Glutamatergic neuron (in vitro differentiated cells): ENCODE measurements around the gene CMSS1. TPM values are rescaled to one million over a fixed set of nuclear protein-coding genes. Genes with fewer than 3 reads are reported as not detected.

Source experiments
- DNase-seq: peaks from one replicate; pipeline ENCODE4 v3.0.0; 2022
- H3K27ac Mint-ChIP-seq: one replicate; pipeline ENCODE4 v1.8.0; 2020; ENCODE audit warnings: mild to moderate bottlenecking, mixed read lengths, inconsistent platforms; ENCODE audit not compliant: unreplicated experiment
- H3K27me3 Mint-ChIP-seq: one replicate; pipeline ENCODE4 v1.8.0; 2020; ENCODE audit warnings: mild to moderate bottlenecking, moderate library complexity, mixed read lengths, inconsistent platforms; ENCODE audit not compliant: unreplicated experiment
- H3K36me3 Mint-ChIP-seq: one replicate; pipeline ENCODE4 v1.8.0; 2020; ENCODE audit warnings: mild to moderate bottlenecking, mixed read lengths, inconsistent platforms; ENCODE audit not compliant: unreplicated experiment
- H3K4me1 Mint-ChIP-seq: one replicate; pipeline ENCODE4 v1.8.0; 2020; ENCODE audit warnings: mild to moderate bottlenecking, low read depth, mixed read lengths, inconsistent platforms; ENCODE audit not compliant: unreplicated experiment
- H3K4me3 Mint-ChIP-seq: one replicate; pipeline ENCODE4 v1.8.0; 2020; ENCODE audit warnings: mild to moderate bottlenecking, mixed read lengths, inconsistent platforms; ENCODE audit not compliant: unreplicated experiment
- H3K9me3 Mint-ChIP-seq: one replicate; pipeline ENCODE4 v1.8.0; 2020; ENCODE audit warnings: mild to moderate bottlenecking, moderate library complexity, mixed read lengths, inconsistent platforms; ENCODE audit not compliant: unreplicated experiment
- total RNA-seq: library from RNA; stranded (reverse); fragmentation: NEBNext Ultra II Directional; extraction: Animal tissue kit (Norgen Biotek cat#: 25700); gene quantifications from one replicate; pipeline ENCODE4 v1.2.1, GENCODE V29; 2021; ENCODE audit not compliant: unreplicated experiment
- TF ChIP-seq, protein P1 (sequence below): fragments of 200-600 bp; sonication (generic); IDR thresholded peaks from one replicate; pipeline ENCODE4 v1.5.0; 2021; ENCODE audit not compliant: partially characterized antibody, unreplicated experiment

CMSS1 gene
- total RNA-seq, 1 donor from 2014 or later: 37.8 TPM

DNA sequence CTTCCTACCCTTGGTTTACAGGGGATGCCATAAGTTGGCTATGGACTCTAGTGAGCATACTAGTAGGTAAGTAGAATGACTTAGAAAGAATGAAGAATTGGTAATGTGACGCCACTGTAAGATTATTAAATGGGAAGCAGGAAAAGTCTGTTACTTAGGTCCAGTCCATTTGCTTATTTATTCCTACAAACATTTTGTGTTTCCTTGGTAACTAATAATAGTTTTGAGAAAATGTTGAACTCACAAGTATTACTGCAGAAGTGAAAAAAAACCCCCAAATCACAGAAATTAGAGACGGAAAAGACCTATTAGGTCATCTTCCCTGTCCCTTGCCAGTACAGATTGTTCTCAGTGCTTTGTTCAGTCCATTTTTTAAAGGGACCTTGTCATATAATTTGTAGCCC, 63.5 kb downstream of the CMSS1 start:
- TF ChIP-seq, protein P1, sequence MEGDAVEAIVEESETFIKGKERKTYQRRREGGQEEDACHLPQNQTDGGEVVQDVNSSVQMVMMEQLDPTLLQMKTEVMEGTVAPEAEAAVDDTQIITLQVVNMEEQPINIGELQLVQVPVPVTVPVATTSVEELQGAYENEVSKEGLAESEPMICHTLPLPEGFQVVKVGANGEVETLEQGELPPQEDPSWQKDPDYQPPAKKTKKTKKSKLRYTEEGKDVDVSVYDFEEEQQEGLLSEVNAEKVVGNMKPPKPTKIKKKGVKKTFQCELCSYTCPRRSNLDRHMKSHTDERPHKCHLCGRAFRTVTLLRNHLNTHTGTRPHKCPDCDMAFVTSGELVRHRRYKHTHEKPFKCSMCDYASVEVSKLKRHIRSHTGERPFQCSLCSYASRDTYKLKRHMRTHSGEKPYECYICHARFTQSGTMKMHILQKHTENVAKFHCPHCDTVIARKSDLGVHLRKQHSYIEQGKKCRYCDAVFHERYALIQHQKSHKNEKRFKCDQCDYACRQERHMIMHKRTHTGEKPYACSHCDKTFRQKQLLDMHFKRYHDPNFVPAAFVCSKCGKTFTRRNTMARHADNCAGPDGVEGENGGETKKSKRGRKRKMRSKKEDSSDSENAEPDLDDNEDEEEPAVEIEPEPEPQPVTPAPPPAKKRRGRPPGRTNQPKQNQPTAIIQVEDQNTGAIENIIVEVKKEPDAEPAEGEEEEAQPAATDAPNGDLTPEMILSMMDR: no peak
- no peak for DNase-seq
- Mint-ChIP-seq H3K36me3 (no peaks in the 10 kb centered on the region), H3K4me3 (no peak overlapping the region), H3K27ac (no peak overlapping the region), H3K27me3 (no peaks in the 10 kb centered on the region), H3K4me1 (peaks cover 1% of the 10 kb centered on the region), H3K9me3 (no peaks in the 10 kb centered on the region)

DNA sequence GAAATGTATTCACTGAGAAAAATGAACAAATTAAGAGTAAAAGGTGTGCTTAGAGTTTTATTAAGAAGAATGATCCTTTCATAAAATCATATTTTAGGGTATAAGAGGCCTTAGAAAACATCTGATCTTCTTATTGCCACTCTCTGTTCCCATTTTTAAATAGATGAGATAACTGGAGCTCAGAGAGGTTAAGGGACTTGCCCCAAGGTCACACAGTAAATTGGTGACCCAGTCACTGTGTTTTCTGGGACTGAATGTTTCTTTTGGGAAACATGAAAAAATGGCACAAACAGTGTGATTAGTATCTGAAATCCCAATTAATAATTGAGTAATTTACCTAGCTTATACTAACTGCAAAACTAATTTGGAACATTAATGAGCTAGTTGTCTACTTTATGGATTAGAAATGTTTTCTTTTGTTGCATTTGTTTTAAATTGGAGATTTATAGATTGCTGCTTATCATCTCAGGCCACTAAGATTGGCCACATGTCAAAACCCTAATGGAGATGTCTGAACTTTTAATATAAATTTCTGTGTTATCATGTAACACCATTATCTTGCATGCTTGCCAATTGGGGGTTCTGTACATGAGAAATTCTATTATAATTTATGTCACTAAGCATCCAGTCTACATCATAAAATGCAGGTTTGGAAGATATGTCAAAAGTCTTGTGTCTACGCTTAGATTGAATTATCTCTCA, 64.9 kb downstream of the CMSS1 start:
- no peak overlapping the region for H3K4me3 Mint-ChIP-seq
- no peaks in the 10 kb centered on the region for H3K4me1 Mint-ChIP-seq
- no peak overlapping the region for H3K27ac Mint-ChIP-seq
- no peaks in the 10 kb centered on the region for H3K27me3 Mint-ChIP-seq
- H3K9me3 Mint-ChIP-seq: no peaks in the 10 kb centered on the region
- DNase-seq: no peak
- H3K36me3 Mint-ChIP-seq: no peaks in the 10 kb centered on the region
- TF ChIP-seq, protein P1: no peak

DNA sequence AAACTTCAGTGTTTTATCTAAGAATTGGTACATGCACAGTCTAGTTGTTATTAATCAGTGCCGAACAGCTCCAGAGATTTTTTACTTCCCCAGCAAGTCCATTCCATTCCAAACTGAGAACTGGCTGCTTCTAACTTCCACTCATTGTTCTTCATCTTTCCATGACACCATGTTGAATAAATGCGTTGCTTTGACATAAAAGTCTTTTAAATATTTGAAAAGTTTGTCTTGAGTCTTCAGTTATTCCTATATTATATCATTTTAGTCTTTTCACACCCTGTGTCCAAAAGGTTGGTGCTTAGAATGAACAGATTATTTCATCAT, 65.4 kb downstream of the CMSS1 start:
- Mint-ChIP-seq H3K9me3 (no peaks in the 10 kb centered on the region), H3K4me1 (no peaks in the 10 kb centered on the region), H3K36me3 (no peaks in the 10 kb centered on the region), H3K27me3 (no peaks in the 10 kb centered on the region), H3K4me3 (no peak overlapping the region), H3K27ac (no peak overlapping the region)
- TF ChIP-seq, protein P1: no peak
- DNase-seq: no peak

DNA sequence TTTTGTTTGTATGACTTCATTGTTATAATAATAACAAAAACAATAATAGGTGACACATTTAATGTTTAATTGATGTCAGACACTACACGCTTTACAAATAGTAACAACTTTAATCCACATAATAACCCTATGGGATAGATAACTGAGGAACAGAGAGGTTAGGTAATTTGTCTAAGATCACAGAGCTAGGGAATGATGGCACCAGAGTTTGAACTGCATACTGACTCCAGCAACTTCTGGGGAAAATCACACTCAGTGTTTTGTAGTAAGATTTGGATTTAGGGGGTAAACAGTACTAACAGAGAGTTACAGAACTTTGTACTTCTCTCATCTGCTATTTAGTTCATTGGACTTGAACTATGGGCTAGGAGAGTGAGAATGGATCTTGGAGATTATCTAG, 66.0 kb downstream of the CMSS1 start:
- H3K4me1 Mint-ChIP-seq: no peaks in the 10 kb centered on the region
- TF ChIP-seq, protein P1: no peak
- no peak overlapping the region for H3K4me3 Mint-ChIP-seq
- no peak overlapping the region for H3K27ac Mint-ChIP-seq
- H3K36me3 Mint-ChIP-seq: no peaks in the 10 kb centered on the region
- no peak for DNase-seq
- H3K9me3 Mint-ChIP-seq: no peaks in the 10 kb centered on the region
- H3K27me3 Mint-ChIP-seq: no peaks in the 10 kb centered on the region

DNA sequence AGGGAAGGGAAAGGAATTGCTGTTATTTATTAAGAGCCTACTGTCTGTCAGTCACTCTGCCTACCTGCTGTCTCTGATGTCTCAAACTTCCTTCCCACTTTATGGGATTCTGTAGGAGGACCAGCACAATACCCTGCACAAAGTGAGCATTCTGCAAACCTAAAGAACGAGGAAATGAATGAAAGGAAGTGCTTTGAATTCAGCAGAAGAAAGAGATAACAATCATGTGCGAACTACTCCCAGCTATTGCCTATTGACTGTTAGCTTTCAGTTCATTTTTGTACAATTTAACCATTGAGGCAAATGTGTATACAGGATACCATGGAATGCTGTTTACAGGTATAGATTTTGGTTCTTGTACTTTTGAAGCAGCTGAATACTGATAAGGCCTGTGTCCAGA, 66.8 kb downstream of the CMSS1 start:
- Mint-ChIP-seq H3K27me3 (no peaks in the 10 kb centered on the region), H3K9me3 (no peaks in the 10 kb centered on the region), H3K27ac (no peak overlapping the region), H3K36me3 (no peaks in the 10 kb centered on the region), H3K4me1 (no peaks in the 10 kb centered on the region), H3K4me3 (no peak overlapping the region)
- TF ChIP-seq, protein P1: no peak
- DNase-seq: no peak
